GM12891 (cell line): ENCODE results near the gene RASA3.

Experiments
- POLR2A ChIP-seq: IDR thresholded peaks from 2 replicates; pipeline ENCODE4 v1.6.1; 2011; ENCODE audit warnings: low read depth, low read length, control low read depth
- POLR2AphosphoS5 ChIP-seq: IDR thresholded peaks from 2 replicates; pipeline ENCODE4 v1.6.1; 2011; ENCODE audit warnings: low read depth, low read length, control low read depth
- SPI1 ChIP-seq: IDR thresholded peaks from 2 replicates; pipeline ENCODE4 v1.6.1; 2011; ENCODE audit warnings: low read depth, low read length, control low read depth
- TAF1 ChIP-seq: IDR thresholded peaks from 2 replicates; pipeline ENCODE4 v1.6.1; 2011; ENCODE audit warnings: low read depth, low read length, control low read depth

DNA sequence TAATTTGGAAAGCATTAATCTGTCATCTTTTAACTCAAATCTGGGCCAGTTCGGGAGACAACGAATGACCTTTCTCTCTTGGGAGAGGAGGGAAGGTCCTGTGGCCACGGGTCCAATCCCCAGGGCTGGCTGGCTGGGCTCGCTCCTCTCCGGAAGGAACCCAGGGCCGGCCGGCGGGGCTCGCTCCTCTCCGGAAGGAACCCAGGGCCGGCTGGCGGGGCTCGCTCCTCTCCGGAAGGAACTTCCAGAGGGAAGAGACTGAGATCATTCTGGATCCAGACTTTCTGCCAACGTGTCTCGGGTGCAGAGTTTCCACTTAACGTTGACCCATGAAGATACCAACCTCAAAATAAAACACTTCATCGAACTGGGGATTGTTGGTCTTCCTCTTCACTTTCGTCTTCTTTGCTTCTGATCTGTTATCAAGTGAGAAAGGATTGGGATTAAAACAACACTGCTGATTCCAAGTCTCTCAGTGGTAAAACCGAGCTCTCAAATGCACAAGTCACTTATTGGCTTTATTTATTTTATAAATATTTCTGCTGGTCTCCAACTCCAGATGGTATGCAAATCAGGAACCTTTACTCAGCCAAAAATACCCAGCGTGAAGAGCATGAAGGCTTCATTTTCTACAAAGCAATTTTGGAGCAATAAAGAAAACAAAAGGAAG, 105.2 kb downstream of the RASA3 start:
- TF ChIP-seq POLR2A (no peak), SPI1 (no peak), POLR2AphosphoS5 (no peak), TAF1 (no peak)
